GM18508 (cell line): ENCODE measurements around the gene CAMK4.
A peak's percentile ranks its signal among the peaks of the same experiment; 100 is the strongest.

Experiments used
- ATAC-seq: cut with Tn5 transposase; IDR thresholded peaks from one replicate; pipeline ENCODE4 v1.9.1; 2021; ENCODE audit warnings: moderate number of reproducible peaks; ENCODE audit not compliant: insufficient read depth, unreplicated experiment

CAMK4 gene

DNA sequence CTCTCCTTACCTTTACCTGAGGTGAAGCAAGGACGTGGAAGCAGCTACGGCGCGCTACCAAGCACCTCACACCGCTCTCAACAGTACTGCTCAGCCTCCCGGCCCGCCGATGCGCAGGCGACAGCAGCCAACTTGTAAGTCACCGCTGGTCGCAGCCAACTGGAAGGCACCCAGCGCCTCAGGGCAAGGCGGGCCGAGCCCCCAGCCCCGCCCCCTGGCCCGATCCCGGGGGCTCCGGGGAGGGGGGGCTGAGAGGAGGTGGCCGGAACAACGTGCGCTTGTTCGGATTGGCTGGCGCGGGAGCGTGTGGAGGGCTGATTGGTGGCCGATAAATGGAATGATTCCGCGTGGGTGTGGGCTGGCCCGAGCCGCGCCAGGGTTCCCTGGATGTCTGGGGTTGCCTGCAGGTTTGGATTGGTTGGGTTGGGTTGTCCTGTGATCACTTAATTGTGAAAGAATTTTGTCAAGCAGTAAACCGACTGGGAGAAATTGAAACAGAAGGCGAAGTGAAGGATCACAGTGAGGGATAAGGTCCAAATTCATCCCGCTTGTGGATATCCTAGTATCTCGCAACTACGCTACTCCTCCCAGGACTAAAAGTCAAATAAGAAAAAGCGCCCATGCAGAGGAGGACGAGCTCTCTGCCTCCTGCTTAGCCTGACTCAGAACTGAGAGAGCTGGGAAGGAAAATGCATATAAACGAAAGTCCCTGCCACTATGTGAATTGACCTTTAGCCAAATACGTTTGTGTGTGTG lies 288.4 kb downstream of the CAMK4 start, which contains the start of gene STARD4:
TSS of gene STARD4 (minus strand) at position 161 of the 756 bp plus-strand sequence. CDS start 5,102 bp downstream, outside the sequence.
- peak; percentile 90 for ATAC-seq

DNA sequence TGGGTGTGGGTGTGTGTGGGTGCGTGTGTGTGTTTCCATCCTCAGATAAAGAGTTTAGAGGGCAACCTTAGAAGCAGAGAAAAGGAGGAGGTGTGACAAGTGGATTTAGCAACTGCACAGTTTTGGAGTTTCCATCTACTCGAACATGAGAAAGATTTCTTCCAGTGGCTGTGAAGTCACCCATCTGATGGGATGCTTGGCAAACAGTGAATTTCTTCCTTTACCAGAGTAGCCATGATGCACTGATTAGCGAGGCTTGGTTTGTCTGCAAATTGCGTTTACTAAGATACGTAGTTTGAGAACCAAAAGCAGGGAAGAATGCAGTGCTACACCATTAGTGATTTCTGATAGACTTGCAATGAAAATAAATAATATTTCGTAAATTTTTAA lies 288.9 kb downstream of the CAMK4 start:
- no peak for ATAC-seq

GRCh38 chr5:111514087-111514486 lies 289.9 kb downstream of the CAMK4 start:
- ATAC-seq, result no peak

DNA sequence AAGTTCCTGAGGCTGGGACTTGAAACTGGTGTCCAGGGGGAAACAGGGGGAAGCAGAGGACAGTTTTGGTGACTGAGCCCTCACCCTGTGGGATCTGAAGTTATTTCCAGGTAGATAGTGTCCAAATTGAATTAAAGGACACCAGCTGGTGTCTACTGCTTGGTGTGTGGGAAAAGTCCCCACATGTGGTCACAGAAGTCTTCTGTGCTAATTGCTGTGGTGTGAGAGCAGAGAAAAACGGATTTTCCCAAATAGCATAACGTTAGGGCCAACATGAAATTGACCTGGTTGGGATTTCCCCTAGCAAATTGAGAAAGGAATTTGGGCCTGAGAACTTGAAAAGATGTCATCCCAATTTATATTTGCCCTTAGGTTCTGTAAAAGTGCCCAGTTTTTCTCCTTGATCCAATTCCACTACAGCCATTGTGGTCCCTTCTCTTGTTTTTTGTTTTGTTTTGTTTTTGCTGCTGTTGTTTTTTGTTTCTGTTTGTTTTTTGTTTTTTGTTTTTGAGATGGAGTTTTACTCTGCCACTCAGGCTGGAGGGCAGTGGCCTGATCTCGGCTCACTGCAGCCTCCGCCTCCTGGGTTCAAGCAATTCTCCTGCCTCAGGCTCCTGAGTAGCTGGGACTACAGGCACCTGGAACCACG lies 293.8 kb downstream of the CAMK4 start:
- no peak for ATAC-seq

GRCh38 chr5:111518777-111519176 lies 294.6 kb downstream of the CAMK4 start:
- no peak for ATAC-seq

DNA sequence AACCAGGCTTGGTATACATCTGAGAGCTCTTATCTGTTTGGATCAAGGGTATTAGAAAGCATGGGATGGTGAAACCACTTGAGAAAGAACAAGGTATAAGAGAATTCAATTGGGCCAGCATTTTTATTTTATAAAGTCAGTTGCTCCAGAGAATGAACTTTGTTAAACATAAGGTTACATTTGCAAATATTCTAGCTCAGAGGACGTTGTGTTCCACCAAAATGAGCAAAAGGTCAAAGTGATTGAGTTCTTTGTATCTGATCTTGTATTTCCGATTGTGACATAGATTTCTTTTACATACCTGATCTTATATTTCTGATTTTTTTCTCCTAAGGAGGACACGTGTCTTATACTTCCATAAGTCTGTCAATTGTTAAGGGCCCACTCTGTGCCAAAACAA lies 296.7 kb downstream of the CAMK4 start:
- ATAC-seq, result no peak

GRCh38 chr5:111528056-111528455 lies 303.9 kb downstream of the CAMK4 start:
- no peak for ATAC-seq

DNA sequence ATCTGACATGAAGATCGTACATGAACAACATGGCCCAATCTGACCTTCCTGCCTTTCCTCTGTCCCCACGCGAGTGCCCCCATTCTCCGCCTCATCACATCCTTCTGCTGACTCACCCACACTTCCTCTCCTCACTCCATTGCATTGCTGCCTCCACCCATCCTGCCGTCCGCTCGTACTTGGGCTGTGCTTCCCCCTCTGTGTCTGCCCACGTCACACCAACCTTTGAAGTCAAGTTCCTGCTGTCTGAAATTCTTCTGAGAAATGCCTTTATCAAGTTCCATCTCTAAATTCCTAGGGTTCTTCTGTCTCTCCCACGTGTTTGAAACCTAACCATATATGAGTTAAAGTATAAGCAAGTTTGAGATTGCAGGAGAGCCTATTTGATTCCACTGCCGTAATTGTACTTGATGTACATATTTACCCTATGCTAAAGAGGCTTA lies 306.1 kb downstream of the CAMK4 start:
- peak; percentile 95 for ATAC-seq

DNA sequence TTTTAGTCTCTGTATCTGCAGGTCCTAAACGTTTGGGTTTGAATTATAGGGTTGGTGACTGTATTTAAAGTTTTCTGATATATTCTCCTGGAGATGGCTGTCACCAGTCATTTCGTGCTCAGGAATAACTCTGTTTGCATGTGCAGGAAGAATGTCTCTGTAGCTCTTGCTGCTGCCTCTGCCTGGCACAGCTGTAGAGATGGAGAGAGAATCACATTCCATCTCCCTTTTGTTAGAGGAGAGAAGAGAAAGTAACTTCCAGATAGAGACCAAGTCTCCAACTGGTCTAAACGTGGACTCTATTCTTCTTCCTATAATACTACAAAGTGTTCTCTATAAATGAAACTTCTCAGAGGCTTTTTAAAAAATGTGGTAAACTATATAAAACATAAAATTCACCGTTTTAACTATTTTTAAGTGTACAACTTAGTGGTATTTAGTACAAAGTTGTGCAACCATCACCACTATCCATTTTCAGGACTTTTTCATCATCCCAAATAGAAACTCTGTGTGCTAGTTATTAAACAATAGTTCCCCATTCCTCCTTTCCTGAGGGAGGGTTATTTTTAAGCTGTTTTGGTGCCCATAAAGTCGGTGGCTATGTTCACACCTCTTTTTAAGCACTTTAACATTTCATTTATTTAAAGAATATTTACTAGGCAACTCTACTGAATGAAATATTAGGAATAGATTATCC lies 308.9 kb downstream of the CAMK4 start:
- no peak for ATAC-seq

DNA sequence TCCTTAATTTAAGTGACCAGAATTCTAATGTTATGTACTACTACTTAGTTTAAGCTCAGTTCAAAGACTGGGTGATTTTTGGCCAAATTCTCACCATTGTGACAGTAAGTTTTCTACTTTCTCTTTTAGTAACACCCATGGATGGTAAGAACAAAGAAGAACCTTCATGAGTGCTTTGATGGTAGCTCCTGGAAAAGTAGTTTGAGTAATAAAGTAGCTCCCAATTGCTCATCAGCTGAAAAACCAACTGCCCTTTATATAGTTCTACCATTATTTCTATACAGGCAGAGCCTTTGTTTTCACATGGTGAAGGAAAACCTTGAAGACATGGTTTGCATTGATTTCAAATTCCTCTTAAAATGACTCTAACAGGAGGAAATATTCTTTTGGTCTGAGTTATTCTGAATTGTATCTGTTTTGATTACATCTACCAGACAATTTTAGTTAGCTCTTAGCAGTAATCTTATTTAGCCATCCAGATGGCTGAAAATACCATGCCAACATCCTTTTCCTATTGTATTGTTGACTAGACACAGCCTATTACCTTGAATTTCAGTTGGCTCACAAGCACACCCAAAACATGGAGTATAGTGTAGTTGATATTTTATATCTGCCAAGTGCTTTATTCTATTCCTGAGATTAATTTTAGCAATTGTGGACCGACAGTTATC lies 311.8 kb downstream of the CAMK4 start:
- ATAC-seq, result no peak

DNA sequence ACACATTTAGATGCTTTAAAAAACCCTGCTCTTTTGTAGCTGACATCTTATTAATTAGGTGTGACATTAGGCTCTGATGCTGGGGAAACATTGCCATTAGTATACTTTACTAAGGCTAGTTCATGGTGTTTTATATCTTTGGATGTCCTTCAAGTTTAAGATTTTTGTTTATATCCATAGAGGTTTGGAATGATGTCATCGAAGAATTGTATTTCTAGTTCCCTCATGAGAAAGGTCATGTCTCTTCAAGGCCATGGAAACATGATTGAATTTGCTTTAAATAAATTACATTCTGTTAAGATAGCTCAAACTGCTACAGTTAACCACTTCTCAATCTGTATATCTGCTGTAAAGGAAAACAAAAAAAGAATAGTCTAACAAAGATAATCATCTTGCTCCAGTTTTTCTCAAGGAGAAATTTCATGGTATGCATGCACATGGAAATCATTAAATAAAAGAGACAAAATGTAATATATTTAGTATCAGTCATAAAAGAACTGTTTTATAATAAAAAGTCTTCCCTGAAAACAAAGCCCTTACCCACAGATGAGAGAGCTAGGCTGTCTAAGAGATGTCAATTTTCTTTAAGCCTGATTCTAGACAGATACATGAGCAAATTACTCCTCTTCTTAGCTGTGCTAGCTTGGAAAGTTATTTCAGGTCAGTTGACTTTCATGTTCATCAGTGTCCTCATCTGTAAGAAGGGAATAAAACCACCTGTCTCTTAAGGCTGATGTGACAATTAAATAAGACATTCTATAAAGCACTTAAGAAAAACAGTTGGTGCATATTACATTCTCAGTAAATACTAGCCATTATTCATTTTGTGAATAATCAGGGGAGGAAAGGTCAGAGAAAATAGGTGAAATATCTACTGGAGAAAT lies 313.2 kb downstream of the CAMK4 start:
- no peak for ATAC-seq
